Mesothelial cell of epicardium (in vitro differentiated cells): Measurements from ENCODE around the gene LRMDA. TPM values are rescaled to one million over a fixed set of nuclear protein-coding genes. Genes with fewer than 3 reads are reported as not detected.

ENCODE experiments used
- DNase-seq, 2 experiments: peaks; one replicate each; pipeline ENCODE4 v3.0.0; 2021; ENCODE audit warnings: low spot score in 2 of 2; ENCODE audit not compliant: unreplicated experiment in 2 of 2
- H3K27ac Mint-ChIP-seq: 2 replicates; pipeline ENCODE4 v1.8.0; 2021; ENCODE audit warnings: mixed read lengths
- H3K27me3 Mint-ChIP-seq: 2 replicates; pipeline ENCODE4 v1.8.0; 2021; ENCODE audit warnings: low read depth, mixed read lengths
- H3K36me3 Mint-ChIP-seq: 2 replicates; pipeline ENCODE4 v1.8.0; 2021; ENCODE audit warnings: mixed read lengths
- H3K4me1 Mint-ChIP-seq: 2 replicates; pipeline ENCODE4 v1.8.0; 2021; ENCODE audit warnings: mixed read lengths
- H3K4me3 Mint-ChIP-seq: 2 replicates; pipeline ENCODE4 v1.8.0; 2021; ENCODE audit warnings: mild to moderate bottlenecking, moderate library complexity, mixed read lengths
- H3K9me3 Mint-ChIP-seq: 2 replicates; pipeline ENCODE4 v1.8.0; 2021; ENCODE audit warnings: mixed read lengths
- CTCF ChIP-seq: fragments of 200-600 bp; sonication (generic); IDR thresholded peaks from one replicate; pipeline ENCODE4 v1.5.0; 2021; ENCODE audit warnings: antibody characterized with exemption; ENCODE audit not compliant: unreplicated experiment
- total RNA-seq: library from RNA; stranded (reverse); gene quantifications from 3 replicates; pipeline ENCODE4 v1.2.1, GENCODE V29; 2021

The LRMDA gene
- total RNA-seq, 1 donor from 2014 or later = 2.0 TPM

- no peak for DNase-seq
- no peak for TF ChIP-seq CTCF
- Mint-ChIP-seq H3K9me3 (peaks cover 62% of the 10 kb centered on the region), H3K36me3 (peaks cover 33% of the 10 kb centered on the region), H3K27ac (no peak overlapping the region), H3K4me1 (no peaks in the 10 kb centered on the region), H3K27me3 (no peaks in the 10 kb centered on the region), H3K4me3 (no peak overlapping the region)
These were observed 1061.5 kb downstream of the LRMDA start for GRCh38 chr10:76492678-76493472.

GRCh38 chr10:76497666-76498065 lies 1066.2 kb downstream of the LRMDA start:
- H3K4me1 Mint-ChIP-seq = no peaks in the 10 kb centered on the region
- no peak overlapping the region for H3K4me3 Mint-ChIP-seq
- H3K27ac Mint-ChIP-seq = no peak overlapping the region
- no peak for DNase-seq
- peaks cover 35% of the 10 kb centered on the region for H3K9me3 Mint-ChIP-seq
- TF ChIP-seq CTCF = no peak
- no peaks in the 10 kb centered on the region for H3K27me3 Mint-ChIP-seq
- peaks cover 16% of the 10 kb centered on the region for H3K36me3 Mint-ChIP-seq

- DNase-seq = no peak
- H3K36me3 Mint-ChIP-seq = peaks cover 22% of the 10 kb centered on the region
- no peaks in the 10 kb centered on the region for H3K27me3 Mint-ChIP-seq
- no peaks in the 10 kb centered on the region for H3K4me1 Mint-ChIP-seq
- no peak for TF ChIP-seq CTCF
- no peak overlapping the region for H3K27ac Mint-ChIP-seq
- H3K4me3 Mint-ChIP-seq = no peak overlapping the region
- H3K9me3 Mint-ChIP-seq = peaks cover 62% of the 10 kb centered on the region
These were observed 1073.4 kb downstream of the LRMDA start for GRCh38 chr10:76504823-76505222.

- Mint-ChIP-seq H3K36me3 (peaks cover 11% of the 10 kb centered on the region), H3K27me3 (no peaks in the 10 kb centered on the region), H3K4me3 (no peak overlapping the region), H3K9me3 (peaks cover 32% of the 10 kb centered on the region), H3K4me1 (no peaks in the 10 kb centered on the region), H3K27ac (no peak overlapping the region)
- TF ChIP-seq CTCF = no peak
- no peak for DNase-seq
These were observed 1078.0 kb downstream of the LRMDA start for GRCh38 chr10:76509446-76509845.

GRCh38 chr10:76514321-76514720 lies 1082.9 kb downstream of the LRMDA start:
- no peak for DNase-seq
- Mint-ChIP-seq H3K4me3 (no peak overlapping the region), H3K36me3 (no peaks in the 10 kb centered on the region), H3K9me3 (no peaks in the 10 kb centered on the region), H3K27me3 (no peaks in the 10 kb centered on the region), H3K4me1 (no peaks in the 10 kb centered on the region), H3K27ac (no peak overlapping the region)
- TF ChIP-seq CTCF = no peak
